ENCODE measurements around the gene ODAM.
"Not testable (repeated sequence)": the region's sequence is repeated elsewhere in the genome, so short reads cannot be mapped to it uniquely, and the experiment has no call there.

Gene ODAM
- 0 to 0.99 (median 0) reads per million in 17 experiments for total RNA-seq

- DNase-seq: no peak
Measured at GRCh38 chr4:70195425-70195824, at the start of gene ODAM. TSS of gene ODAM (plus strand) at chr4:70195725. CDS start at chr4:70196544, 819 bp downstream.

GRCh38 chr4:70151271-70151670 lies 44.3 kb upstream of the ODAM start:
- DNase-seq: no peak

GRCh38 chr4:70152088-70152487 lies 43.4 kb upstream of the ODAM start:
- no peak for DNase-seq

GRCh38 chr4:70153937-70154336 lies 41.6 kb upstream of the ODAM start, which contains the start of gene PRR27:
TSS of gene PRR27 (plus strand) at chr4:70154237. CDS start at chr4:70154376, 139 bp downstream.
- no peak for DNase-seq

- no peak for DNase-seq
Measured at GRCh38 chr4:70158576-70158975, 36.9 kb upstream of the ODAM start.

GRCh38 chr4:70177090-70177489 lies 18.4 kb upstream of the ODAM start:
- DNase-seq: no peak

GRCh38 chr4:70178075-70178660 lies 17.4 kb upstream of the ODAM start:
- DNase-seq: no peak

GRCh38 chr4:70179811-70180210 lies 15.7 kb upstream of the ODAM start:
- no peak for DNase-seq

GRCh38 chr4:70181864-70182263 lies 13.7 kb upstream of the ODAM start:
- no peak for DNase-seq

- no peak for DNase-seq
Measured at GRCh38 chr4:70182517-70183167, 12.9 kb upstream of the ODAM start.

- peak; percentile 17 to 72 (median 52) for DNase-seq
Measured at GRCh38 chr4:70183168-70183939, 12.2 kb upstream of the ODAM start.

- DNase-seq: no peak
Measured at GRCh38 chr4:70183940-70184246, 11.6 kb upstream of the ODAM start.

- DNase-seq: no peak
Measured at GRCh38 chr4:70187216-70187615, 8.3 kb upstream of the ODAM start.

- no peak for DNase-seq
Measured at GRCh38 chr4:70190579-70190978, 4.9 kb upstream of the ODAM start.

- no peak for DNase-seq
Measured at GRCh38 chr4:70191647-70192046, 3.9 kb upstream of the ODAM start.

GRCh38 chr4:70192895-70193294 lies 2.6 kb upstream of the ODAM start:
- no peak for DNase-seq

- no peak for DNase-seq
Measured at GRCh38 chr4:70196857-70197256, 1.3 kb downstream of the ODAM start.

- no peak for DNase-seq
Measured at GRCh38 chr4:70197842-70198241, 2.3 kb downstream of the ODAM start.

- DNase-seq: no peak
Measured at GRCh38 chr4:70203601-70204000, 8.1 kb downstream of the ODAM start.

GRCh38 chr4:70212752-70213151 lies 17.2 kb downstream of the ODAM start:
- DNase-seq: not testable (repeated sequence)

- DNase-seq: not testable (repeated sequence)
Measured at GRCh38 chr4:70216109-70216508, 20.6 kb downstream of the ODAM start.

- not testable (repeated sequence) for DNase-seq
Measured at GRCh38 chr4:70216550-70216949, 21.0 kb downstream of the ODAM start.

- not testable (repeated sequence) for DNase-seq
Measured at GRCh38 chr4:70221389-70221788, 25.9 kb downstream of the ODAM start.

GRCh38 chr4:70221818-70222217 lies 26.3 kb downstream of the ODAM start:
- DNase-seq: not testable (repeated sequence)
